Measurements from ENCODE around the gene GPR137.

DNA sequence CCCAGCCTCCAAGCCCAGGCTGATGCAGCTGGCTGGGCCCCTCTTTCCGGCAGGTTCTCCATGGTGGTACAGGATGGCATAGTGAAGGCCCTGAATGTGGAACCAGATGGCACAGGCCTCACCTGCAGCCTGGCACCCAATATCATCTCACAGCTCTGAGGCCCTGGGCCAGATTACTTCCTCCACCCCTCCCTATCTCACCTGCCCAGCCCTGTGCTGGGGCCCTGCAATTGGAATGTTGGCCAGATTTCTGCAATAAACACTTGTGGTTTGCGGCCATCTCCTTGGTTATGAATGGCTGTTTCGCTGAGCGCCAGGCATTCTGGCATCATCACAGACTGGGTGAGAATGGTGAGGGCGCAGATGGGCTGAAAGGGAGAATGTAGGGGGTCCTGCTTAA, 35.9 kb downstream of the GPR137 start:
- TF ChIP-seq, protein P1, sequence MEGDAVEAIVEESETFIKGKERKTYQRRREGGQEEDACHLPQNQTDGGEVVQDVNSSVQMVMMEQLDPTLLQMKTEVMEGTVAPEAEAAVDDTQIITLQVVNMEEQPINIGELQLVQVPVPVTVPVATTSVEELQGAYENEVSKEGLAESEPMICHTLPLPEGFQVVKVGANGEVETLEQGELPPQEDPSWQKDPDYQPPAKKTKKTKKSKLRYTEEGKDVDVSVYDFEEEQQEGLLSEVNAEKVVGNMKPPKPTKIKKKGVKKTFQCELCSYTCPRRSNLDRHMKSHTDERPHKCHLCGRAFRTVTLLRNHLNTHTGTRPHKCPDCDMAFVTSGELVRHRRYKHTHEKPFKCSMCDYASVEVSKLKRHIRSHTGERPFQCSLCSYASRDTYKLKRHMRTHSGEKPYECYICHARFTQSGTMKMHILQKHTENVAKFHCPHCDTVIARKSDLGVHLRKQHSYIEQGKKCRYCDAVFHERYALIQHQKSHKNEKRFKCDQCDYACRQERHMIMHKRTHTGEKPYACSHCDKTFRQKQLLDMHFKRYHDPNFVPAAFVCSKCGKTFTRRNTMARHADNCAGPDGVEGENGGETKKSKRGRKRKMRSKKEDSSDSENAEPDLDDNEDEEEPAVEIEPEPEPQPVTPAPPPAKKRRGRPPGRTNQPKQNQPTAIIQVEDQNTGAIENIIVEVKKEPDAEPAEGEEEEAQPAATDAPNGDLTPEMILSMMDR (IDR thresholded peaks at IDR 0.05; ENCODE audit: poor library complexity, severe bottlenecking): no peak
- TF ChIP-seq SMC3 (conservative IDR thresholded peaks at IDR 0.05; ENCODE audit: poor library complexity) (no peak), EZH2 (IDR thresholded peaks at IDR 0.05; ENCODE audit: borderline replicate concordance, insufficient read depth, low read length, poor library complexity, severe bottlenecking) (no peak), TAF1 (IDR thresholded peaks at IDR 0.05; ENCODE audit: low read depth) (no peak), RAD21 (conservative IDR thresholded peaks at IDR 0.05) (no peak), POLR2AphosphoS5 (IDR thresholded peaks at IDR 0.05) (no peak), MXI1 (conservative IDR thresholded peaks at IDR 0.05; ENCODE audit: poor library complexity, severe bottlenecking) (no peak)

Measured in neural cell (in vitro differentiated cells).